ENCODE measurements around the gene HSPA1A. TPM values are rescaled to one million over a fixed set of nuclear protein-coding genes. Genes with fewer than 3 reads are reported as not detected.
"Not testable (repeated sequence)": the region's sequence is repeated elsewhere in the genome, so short reads cannot be mapped to it uniquely, and the experiment has no call there.

HSPA1A gene
- total RNA-seq, 1 experiment from 2014 or later = 169 TPM

DNA sequence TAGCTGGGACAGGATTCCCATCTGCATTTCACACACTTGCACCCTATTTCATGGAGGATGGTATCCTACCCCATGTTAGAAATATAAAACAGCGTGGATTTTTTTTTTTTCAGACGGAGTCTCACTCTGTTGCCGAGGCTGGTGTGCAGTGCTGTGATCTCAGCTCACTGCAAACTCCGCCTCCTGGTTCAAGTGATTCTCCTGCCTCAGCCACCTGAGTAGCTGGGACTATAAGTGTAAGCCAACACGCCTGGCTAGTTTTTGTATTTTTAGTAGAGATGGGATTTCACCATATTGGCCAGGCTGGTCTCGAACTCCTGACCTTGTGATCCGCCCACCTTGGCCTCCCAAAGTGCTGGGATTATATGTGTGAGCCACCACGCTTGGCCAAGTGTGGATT, 42.4 kb downstream of the HSPA1A start:
- DNase-seq (ENCODE audit: low read depth, low spot score); intact Hi-C loops (cut with micrococcal nuclease; ENCODE audit: unreplicated experiment): not testable (repeated sequence)

DNA sequence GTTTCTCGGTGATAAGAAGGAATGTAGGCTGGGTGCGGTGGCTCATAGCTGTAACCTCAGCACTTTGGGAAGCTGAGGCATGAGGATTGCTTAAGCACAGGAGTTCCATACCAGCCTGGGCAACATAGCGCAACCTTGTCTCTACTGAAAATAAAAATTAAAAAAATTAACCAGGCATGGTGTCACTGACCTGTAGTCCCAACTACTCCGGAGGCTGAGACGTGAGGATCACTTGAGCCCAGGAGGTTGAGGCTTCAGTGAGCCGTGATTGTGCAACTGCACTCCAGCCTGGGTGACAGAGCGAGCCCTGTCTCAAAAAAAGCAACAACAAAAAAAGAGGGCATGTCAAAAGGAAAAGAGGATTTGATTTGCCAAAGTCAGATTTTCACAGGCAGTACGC, 43.4 kb downstream of the HSPA1A start:
- intact Hi-C loops (cut with micrococcal nuclease; ENCODE audit: unreplicated experiment) = no loop called here

More for the DNA sequence above, 42.4 kb downstream of the HSPA1A start:
- H3K4me3 ChIP-seq (ENCODE audit: low read depth in 2 of 2, low read length in 2 of 2); H3K27ac ChIP-seq (ENCODE audit: low read length); H3K27me3 ChIP-seq (ENCODE audit: control insufficient read depth, insufficient read depth, low read length); BruUV-seq (replicated peaks); ATAC-seq; CTCF ChIA-PET; H3K36me3 ChIP-seq (ENCODE audit: control insufficient read depth, insufficient read depth, low read length); in situ Hi-C loops (cut with HindIII; ENCODE audit: low pct_unique_long_range_greater_than_20kb, low sequenced_read_pairs); H3K4me1 ChIP-seq (ENCODE audit: control insufficient read depth, insufficient read depth, low read length); H3K9me3 ChIP-seq (ENCODE audit: control insufficient read depth, insufficient read depth, low read depth, low read length): not testable (repeated sequence)
- POLR2A ChIA-PET = interaction anchor here (0.5 kb wide), 1 partner anchor 12 kb away, joined by 10 read pairs; no protein-coding TSS in a partner anchor

More for the DNA sequence above, 43.4 kb downstream of the HSPA1A start:
- BruUV-seq (replicated peaks) = no TSS peak
- ATAC-seq (no peak), DNase-seq (ENCODE audit: low read depth, low spot score) (no peak)
- Histone ChIP-seq H3K27me3 (ENCODE audit: control insufficient read depth, insufficient read depth, low read length) (no peaks in the 10 kb centered on the region), H3K27ac (ENCODE audit: low read length) (no peak overlapping the region), H3K4me3 (ENCODE audit: low read depth in 2 of 2, low read length in 2 of 2) (no peak overlapping the region), H3K9me3 (ENCODE audit: control insufficient read depth, insufficient read depth, low read depth, low read length) (no peaks in the 10 kb centered on the region), H3K4me1 (ENCODE audit: control insufficient read depth, insufficient read depth, low read length) (peaks cover 4% of the 10 kb centered on the region; the same call in 1 of the 2 replicates), H3K36me3 (ENCODE audit: control insufficient read depth, insufficient read depth, low read length) (no peaks in the 10 kb centered on the region; the same call in 1 of the 2 replicates)
- ChIA-PET CTCF (interaction anchor here (0.6 kb wide), 1 partner anchor 60 kb away, joined by 10 read pairs; no protein-coding TSS in a partner anchor), POLR2A (no interaction called here)
- TF ChIP-seq SIN3A (IDR thresholded peaks at IDR 0.05; ENCODE audit: borderline replicate concordance, insufficient read depth, low read depth, low read length) (no peak), CTCF (IDR thresholded peaks at IDR 0.05) (no peak), TCF7L2 (IDR thresholded peaks at IDR 0.05; ENCODE audit: low read depth, low read length) (no peak), POLR2AphosphoS5 (IDR thresholded peaks at IDR 0.05; ENCODE audit: low read depth, low read length) (no peak)
- TF ChIP-seq, protein P1, sequence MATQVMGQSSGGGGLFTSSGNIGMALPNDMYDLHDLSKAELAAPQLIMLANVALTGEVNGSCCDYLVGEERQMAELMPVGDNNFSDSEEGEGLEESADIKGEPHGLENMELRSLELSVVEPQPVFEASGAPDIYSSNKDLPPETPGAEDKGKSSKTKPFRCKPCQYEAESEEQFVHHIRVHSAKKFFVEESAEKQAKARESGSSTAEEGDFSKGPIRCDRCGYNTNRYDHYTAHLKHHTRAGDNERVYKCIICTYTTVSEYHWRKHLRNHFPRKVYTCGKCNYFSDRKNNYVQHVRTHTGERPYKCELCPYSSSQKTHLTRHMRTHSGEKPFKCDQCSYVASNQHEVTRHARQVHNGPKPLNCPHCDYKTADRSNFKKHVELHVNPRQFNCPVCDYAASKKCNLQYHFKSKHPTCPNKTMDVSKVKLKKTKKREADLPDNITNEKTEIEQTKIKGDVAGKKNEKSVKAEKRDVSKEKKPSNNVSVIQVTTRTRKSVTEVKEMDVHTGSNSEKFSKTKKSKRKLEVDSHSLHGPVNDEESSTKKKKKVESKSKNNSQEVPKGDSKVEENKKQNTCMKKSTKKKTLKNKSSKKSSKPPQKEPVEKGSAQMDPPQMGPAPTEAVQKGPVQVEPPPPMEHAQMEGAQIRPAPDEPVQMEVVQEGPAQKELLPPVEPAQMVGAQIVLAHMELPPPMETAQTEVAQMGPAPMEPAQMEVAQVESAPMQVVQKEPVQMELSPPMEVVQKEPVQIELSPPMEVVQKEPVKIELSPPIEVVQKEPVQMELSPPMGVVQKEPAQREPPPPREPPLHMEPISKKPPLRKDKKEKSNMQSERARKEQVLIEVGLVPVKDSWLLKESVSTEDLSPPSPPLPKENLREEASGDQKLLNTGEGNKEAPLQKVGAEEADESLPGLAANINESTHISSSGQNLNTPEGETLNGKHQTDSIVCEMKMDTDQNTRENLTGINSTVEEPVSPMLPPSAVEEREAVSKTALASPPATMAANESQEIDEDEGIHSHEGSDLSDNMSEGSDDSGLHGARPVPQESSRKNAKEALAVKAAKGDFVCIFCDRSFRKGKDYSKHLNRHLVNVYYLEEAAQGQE (IDR thresholded peaks at IDR 0.05; ENCODE audit: insufficient read depth in 1 of 2, low read depth in 2 of 2, low read length in 1 of 2) = no peak
- in situ Hi-C loops (cut with HindIII; ENCODE audit: low pct_unique_long_range_greater_than_20kb, low sequenced_read_pairs) = no loop called here
